Peyer's patch (tissue), 4 donors: ENCODE measurements around the gene SEMA3C.

Experiments used
- POLR2A ChIP-seq, 2 donors: fragments of 450-650 bp; IDR thresholded peaks; one replicate each; pipeline ENCODE4 v1.5.1; 2017; ENCODE audit warnings: antibody characterized with exemption in 2 of 2, mild to moderate bottlenecking in 2 of 2, moderate library complexity in 2 of 2
- TF ChIP-seq, protein P1 (sequence below), 6 experiments: fragments of 450-650 bp in 4 of 6; fragments of 200-600 bp in 2 of 6; sonication (generic) in 1 of 6; IDR thresholded peaks; one replicate each; pipeline ENCODE4 v1.5.1; 2017 to 2019; ENCODE audit warnings: antibody characterized with exemption in 6 of 6, mild to moderate bottlenecking in 3 of 6, moderate library complexity in 1 of 6

DNA sequence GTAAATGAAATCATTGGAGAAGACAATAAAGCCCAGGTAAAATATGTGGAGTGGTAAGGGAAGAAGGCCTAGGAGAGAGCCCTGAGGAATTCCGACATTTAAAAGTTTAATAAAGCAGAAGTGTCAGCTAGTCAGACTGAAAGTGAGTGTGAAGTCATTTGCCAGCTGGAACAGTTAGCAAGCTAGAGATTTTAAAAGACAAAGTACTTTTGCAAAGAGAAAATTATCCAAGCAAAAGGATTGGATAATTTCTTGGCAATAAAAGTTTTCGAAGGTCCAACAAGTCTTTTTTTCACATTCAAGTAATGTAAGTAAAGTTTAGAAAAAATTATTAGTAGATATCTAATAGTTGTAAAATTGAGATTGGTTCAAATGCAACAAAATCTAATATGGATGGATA lies 27.1 kb upstream of the SEMA3C start:
- TF ChIP-seq, protein P1, sequence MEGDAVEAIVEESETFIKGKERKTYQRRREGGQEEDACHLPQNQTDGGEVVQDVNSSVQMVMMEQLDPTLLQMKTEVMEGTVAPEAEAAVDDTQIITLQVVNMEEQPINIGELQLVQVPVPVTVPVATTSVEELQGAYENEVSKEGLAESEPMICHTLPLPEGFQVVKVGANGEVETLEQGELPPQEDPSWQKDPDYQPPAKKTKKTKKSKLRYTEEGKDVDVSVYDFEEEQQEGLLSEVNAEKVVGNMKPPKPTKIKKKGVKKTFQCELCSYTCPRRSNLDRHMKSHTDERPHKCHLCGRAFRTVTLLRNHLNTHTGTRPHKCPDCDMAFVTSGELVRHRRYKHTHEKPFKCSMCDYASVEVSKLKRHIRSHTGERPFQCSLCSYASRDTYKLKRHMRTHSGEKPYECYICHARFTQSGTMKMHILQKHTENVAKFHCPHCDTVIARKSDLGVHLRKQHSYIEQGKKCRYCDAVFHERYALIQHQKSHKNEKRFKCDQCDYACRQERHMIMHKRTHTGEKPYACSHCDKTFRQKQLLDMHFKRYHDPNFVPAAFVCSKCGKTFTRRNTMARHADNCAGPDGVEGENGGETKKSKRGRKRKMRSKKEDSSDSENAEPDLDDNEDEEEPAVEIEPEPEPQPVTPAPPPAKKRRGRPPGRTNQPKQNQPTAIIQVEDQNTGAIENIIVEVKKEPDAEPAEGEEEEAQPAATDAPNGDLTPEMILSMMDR (IDR thresholded peaks at IDR 0.05), result no peak
- no peak for TF ChIP-seq POLR2A (IDR thresholded peaks at IDR 0.05)
